Lower lobe of right lung (tissue), 2 donors: ENCODE measurements around the gene DNM3. TPM values are rescaled to one million over a fixed set of nuclear protein-coding genes. Genes with fewer than 3 reads are reported as not detected.

ENCODE experiments used
- ATAC-seq, 2 donors: fragments of 200-7000 bp; cut with Tn5 transposase; one replicate each; pipeline ENCODE4 v1.9.1; 2020 to 2022; ENCODE audit warnings: mild to moderate bottlenecking in 2 of 2, moderate library complexity in 2 of 2
- DNase-seq: peaks from one replicate; pipeline ENCODE4 v3.0.0-alpha.2; 2020
- H3K27ac ChIP-seq: fragments of 200-600 bp; one replicate; pipeline ENCODE4 v1.8.0; 2022
- H3K27me3 ChIP-seq: fragments of 200-600 bp; one replicate; pipeline ENCODE4 v1.8.0; 2022; ENCODE audit warnings: low read depth
- H3K36me3 ChIP-seq: fragments of 200-600 bp; one replicate; pipeline ENCODE4 v1.8.0; 2022; ENCODE audit warnings: mild to moderate bottlenecking
- H3K4me1 ChIP-seq: fragments of 200-600 bp; one replicate; pipeline ENCODE4 v1.8.0; 2022
- H3K4me3 ChIP-seq: fragments of 200-600 bp; one replicate; pipeline ENCODE4 v1.8.0; 2022; ENCODE audit warnings: mild to moderate bottlenecking
- H3K9me3 ChIP-seq: fragments of 200-600 bp; one replicate; pipeline ENCODE4 v1.8.0; 2022
- intact Hi-C: fragments of 100-400 bp; cut with DNase I; formaldehyde crosslinking; loops from one replicate; pipeline ENCODE4 v1.11.0; 2022
- total RNA-seq: library from RNA; stranded (reverse); fragmentation: NEBNext Ultra II Directional; extraction: Animal tissue kit (Norgen Biotek cat#: 25700); gene quantifications from one replicate; pipeline ENCODE4 v1.2.1, GENCODE V29; 2021
- TF ChIP-seq, protein P1 (sequence below): fragments of 200-600 bp; IDR thresholded peaks from one replicate; pipeline ENCODE4 v1.8.0; 2022; ENCODE audit warnings: antibody characterized with exemption, mild to moderate bottlenecking
- donor health status: DM: no; HTN: yes; CAD: no; lungs with severe emphysema.

The DNM3 gene
- total RNA-seq, 1 donor from 2014 or later, result 12.4 TPM

DNA sequence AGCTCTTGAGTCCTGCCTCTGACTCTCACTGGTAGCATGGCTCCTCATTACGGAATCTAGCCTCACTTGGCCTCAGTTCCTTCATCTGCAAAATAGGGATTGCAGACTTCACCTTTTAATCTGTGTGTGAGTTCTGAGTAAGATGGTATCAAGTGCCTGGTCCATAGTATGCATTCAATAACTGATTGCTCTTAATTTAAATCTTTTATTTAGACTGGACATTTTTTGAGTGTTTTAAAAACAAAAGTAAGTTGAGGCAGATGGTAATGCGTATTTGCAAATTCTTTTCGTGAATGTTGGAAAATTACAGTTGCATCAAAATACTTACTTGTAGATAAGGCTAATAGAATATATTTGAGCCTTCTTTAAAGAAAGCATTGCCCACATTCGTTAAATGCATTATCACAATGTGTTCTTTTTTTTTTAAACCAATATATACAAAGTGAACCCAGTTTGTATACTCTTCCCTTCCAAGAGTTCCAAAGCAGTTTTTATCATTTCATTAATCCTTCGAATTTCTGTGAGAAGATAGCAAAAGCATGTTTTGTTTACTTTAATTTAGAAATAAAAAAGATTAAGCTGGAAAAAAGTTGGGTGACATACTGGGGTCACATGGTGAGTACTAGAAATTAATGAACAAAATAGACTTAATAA lies 8.1 kb downstream of the DNM3 start:
- intact Hi-C loops, result no loop called here
- ATAC-seq (no peak), DNase-seq (no peak)
- no peak overlapping the region for H3K27ac ChIP-seq
- H3K9me3 ChIP-seq, result no peaks in the 10 kb centered on the region
- TF ChIP-seq, protein P1, sequence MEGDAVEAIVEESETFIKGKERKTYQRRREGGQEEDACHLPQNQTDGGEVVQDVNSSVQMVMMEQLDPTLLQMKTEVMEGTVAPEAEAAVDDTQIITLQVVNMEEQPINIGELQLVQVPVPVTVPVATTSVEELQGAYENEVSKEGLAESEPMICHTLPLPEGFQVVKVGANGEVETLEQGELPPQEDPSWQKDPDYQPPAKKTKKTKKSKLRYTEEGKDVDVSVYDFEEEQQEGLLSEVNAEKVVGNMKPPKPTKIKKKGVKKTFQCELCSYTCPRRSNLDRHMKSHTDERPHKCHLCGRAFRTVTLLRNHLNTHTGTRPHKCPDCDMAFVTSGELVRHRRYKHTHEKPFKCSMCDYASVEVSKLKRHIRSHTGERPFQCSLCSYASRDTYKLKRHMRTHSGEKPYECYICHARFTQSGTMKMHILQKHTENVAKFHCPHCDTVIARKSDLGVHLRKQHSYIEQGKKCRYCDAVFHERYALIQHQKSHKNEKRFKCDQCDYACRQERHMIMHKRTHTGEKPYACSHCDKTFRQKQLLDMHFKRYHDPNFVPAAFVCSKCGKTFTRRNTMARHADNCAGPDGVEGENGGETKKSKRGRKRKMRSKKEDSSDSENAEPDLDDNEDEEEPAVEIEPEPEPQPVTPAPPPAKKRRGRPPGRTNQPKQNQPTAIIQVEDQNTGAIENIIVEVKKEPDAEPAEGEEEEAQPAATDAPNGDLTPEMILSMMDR, result no peak
- H3K36me3 ChIP-seq, result no peaks in the 10 kb centered on the region
- no peaks in the 10 kb centered on the region for H3K27me3 ChIP-seq
- H3K4me3 ChIP-seq, result no peak overlapping the region
- H3K4me1 ChIP-seq, result no peaks in the 10 kb centered on the region

DNA sequence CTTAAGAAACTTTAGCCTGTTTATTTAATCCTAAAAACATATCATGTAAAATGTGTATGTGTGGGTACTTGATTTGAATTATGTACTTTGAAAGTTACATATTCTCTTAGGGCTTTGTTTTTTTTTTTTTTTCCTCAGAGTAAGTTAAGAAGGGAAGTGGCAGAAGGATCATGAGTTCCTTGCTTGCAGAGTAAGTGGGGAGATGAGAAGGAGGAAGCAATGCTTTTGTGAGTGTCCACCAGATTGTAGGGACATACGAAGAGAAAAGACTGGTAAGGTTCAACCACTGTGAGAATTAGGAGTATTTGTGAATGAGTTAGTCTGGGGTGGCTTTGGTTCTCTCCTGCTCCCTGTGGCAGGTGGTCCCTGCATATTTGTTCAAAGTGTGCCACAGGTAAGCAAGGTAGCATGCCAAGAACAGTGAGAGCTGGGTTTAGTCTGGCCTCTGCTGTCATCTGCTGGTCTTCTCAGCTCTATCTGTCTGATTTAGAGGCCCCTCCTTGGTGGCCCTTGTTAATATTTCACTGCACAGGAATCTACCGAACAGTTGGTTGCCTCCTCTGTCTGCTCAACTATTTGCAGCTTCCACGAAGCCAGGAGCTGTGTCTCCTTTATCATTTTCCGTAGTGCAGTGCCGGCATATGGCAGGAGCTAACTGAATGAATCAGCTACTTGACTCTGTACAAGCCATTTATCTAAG lies 9.5 kb downstream of the DNM3 start:
- TF ChIP-seq, protein P1, result no peak
- no peak for ATAC-seq
- intact Hi-C loops, result no loop called here

GRCh38 chr1:171852272-171852671 lies 11.0 kb downstream of the DNM3 start:
- TF ChIP-seq, protein P1, result no peak
- intact Hi-C loops, result no loop called here
- Histone ChIP-seq H3K9me3 (no peaks in the 10 kb centered on the region), H3K4me3 (no peak overlapping the region), H3K27me3 (no peaks in the 10 kb centered on the region), H3K4me1 (no peaks in the 10 kb centered on the region), H3K27ac (no peak overlapping the region), H3K36me3 (no peaks in the 10 kb centered on the region)
- DNase-seq (no peak), ATAC-seq (no peak)

More for the DNA sequence above, 9.5 kb downstream of the DNM3 start:
- no peak overlapping the region for H3K4me3 ChIP-seq
- no peak overlapping the region for H3K27ac ChIP-seq
- no peaks in the 10 kb centered on the region for H3K36me3 ChIP-seq
- H3K27me3 ChIP-seq, result no peaks in the 10 kb centered on the region
- H3K9me3 ChIP-seq, result no peaks in the 10 kb centered on the region
- DNase-seq, result no peak
- no peaks in the 10 kb centered on the region for H3K4me1 ChIP-seq

DNA sequence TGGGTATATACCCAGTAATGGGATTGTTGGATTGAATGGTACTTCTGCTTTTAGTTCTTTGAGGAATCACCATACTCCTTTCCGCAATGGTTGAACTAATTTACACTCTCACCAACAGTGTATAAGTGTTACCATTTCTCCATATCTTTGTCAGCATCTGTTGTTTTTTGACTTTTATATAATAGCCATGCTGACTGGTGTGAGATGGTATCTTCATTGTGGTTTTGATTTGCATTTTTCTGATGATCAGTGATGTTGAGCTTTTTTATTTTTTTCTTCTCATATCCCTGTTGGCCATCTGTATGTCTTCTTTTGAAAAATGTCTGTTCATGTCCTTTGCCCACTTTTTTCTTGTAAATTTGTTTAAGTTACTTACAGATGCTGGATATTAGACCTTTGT lies 14.1 kb downstream of the DNM3 start:
- Histone ChIP-seq H3K9me3 (no peaks in the 10 kb centered on the region), H3K27me3 (no peaks in the 10 kb centered on the region), H3K27ac (no peak overlapping the region), H3K4me1 (no peaks in the 10 kb centered on the region), H3K4me3 (no peak overlapping the region), H3K36me3 (no peaks in the 10 kb centered on the region)
- intact Hi-C loops, result no loop called here
- DNase-seq (no peak), ATAC-seq (no peak)
- TF ChIP-seq, protein P1, result no peak

GRCh38 chr1:171858696-171859095 lies 17.4 kb downstream of the DNM3 start:
- no peaks in the 10 kb centered on the region for H3K4me1 ChIP-seq
- intact Hi-C loops, result no loop called here
- no peak for DNase-seq
- no peak overlapping the region for H3K27ac ChIP-seq
- H3K36me3 ChIP-seq, result no peaks in the 10 kb centered on the region
- no peaks in the 10 kb centered on the region for H3K9me3 ChIP-seq
- no peaks in the 10 kb centered on the region for H3K27me3 ChIP-seq
- TF ChIP-seq, protein P1, result no peak
- no peak for ATAC-seq
- no peak overlapping the region for H3K4me3 ChIP-seq
